Activated T-helper 1 cell treated with anti-CD3 and anti-CD28 coated beads, Interleukin-12 subunit alpha, Interleukin-12 subunit beta, Interleukin-2, Interleukin-4 antibody, amounts not matched to agents 30 ng/mL and 10 ng/mL and 1 ng/mL, durations not matched to agents 14 hours and 24 hours and 36 hours (primary cell): ENCODE data around the gene TPSD1. TPM values are rescaled to one million over a fixed set of nuclear protein-coding genes. Genes with fewer than 3 reads are reported as not detected.

Source experiments
- DNase-seq: peaks from one replicate; pipeline ENCODE4 v3.0.0; 2021; ENCODE audit warnings: low spot score
- H3K27ac Mint-ChIP-seq: one replicate; pipeline ENCODE4 v1.8.0; 2021; ENCODE audit warnings: mild to moderate bottlenecking, mixed read lengths
- H3K27me3 Mint-ChIP-seq: one replicate; pipeline ENCODE4 v1.8.0; 2022; ENCODE audit warnings: mild to moderate bottlenecking, moderate library complexity, mixed read lengths; ENCODE audit not compliant: insufficient read depth
- H3K36me3 Mint-ChIP-seq: one replicate; pipeline ENCODE4 v1.8.0; 2021; ENCODE audit warnings: low read depth, mixed read lengths
- H3K4me1 Mint-ChIP-seq: one replicate; pipeline ENCODE4 v1.8.0; 2021; ENCODE audit warnings: low read depth, mixed read lengths
- H3K4me3 Mint-ChIP-seq: one replicate; pipeline ENCODE4 v1.8.0; 2021; ENCODE audit warnings: mild to moderate bottlenecking, moderate library complexity, mixed read lengths
- H3K9me3 Mint-ChIP-seq: one replicate; pipeline ENCODE4 v1.8.0; 2021; ENCODE audit warnings: mixed read lengths
- intact Hi-C: fragments of 100-400 bp; cut with micrococcal nuclease; formaldehyde crosslinking; loops from one replicate; pipeline ENCODE4 v1.15.1; 2024
- total RNA-seq: library from RNA; stranded (reverse); gene quantifications from 2 replicates; pipeline ENCODE4 v1.2.3, GENCODE V29; 2022

Gene TPSD1
- total RNA-seq, 1 donor from 2014 or later: not detected

- Mint-ChIP-seq H3K27me3 (no peaks in the 10 kb centered on the region), H3K4me1 (no peaks in the 10 kb centered on the region), H3K36me3 (no peaks in the 10 kb centered on the region), H3K27ac (no peak overlapping the region), H3K4me3 (no peak overlapping the region), H3K9me3 (no peaks in the 10 kb centered on the region)
- no peak for DNase-seq
- intact Hi-C loops: no loop called here
These were observed 39.6 kb upstream of the TPSD1 start for GRCh38 chr16:1216296-1216619.

DNA sequence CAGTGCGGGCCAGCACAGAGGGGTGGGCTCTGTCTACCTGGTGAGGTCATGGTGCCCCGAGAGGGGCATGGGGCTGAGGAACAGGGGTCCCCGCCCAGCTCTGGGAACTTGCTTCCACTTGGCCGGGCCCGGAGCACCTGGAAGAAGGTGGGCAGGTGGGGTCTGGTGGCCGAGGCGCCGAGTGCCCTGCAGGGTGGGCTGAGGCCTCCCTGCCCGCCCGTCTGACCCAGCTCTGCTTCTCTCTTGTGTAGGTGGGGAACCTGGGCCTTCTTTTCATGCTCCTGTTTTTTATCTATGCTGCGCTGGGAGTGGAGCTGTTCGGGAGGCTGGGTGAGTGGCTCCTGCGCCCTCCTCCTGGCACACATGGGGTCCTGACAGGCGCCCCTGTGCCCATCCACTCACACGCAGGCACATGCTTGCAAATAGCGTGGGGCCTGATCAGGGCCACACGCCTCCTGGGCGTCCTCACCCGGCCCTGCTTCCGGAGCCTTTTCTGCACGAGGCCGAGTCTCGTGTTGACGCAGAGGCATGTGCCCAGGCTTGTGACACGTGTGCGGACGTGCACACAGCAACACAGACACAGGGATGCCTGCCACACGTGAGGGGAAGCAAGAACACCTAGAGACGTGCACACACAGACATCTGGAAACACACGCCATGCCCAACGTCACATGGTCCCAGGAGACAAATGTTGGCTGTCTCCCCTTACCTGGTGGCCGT is 39.0 kb upstream of the TPSD1 start:
- Mint-ChIP-seq H3K9me3 (no peaks in the 10 kb centered on the region), H3K4me1 (no peaks in the 10 kb centered on the region), H3K27ac (no peak overlapping the region), H3K36me3 (no peaks in the 10 kb centered on the region), H3K4me3 (no peak overlapping the region), H3K27me3 (no peaks in the 10 kb centered on the region)
- intact Hi-C loops: no loop called here
- no peak for DNase-seq

GRCh38 chr16:1217526-1217925 is 38.3 kb upstream of the TPSD1 start:
- Mint-ChIP-seq H3K36me3 (no peaks in the 10 kb centered on the region), H3K4me3 (no peak overlapping the region), H3K4me1 (no peaks in the 10 kb centered on the region), H3K9me3 (no peaks in the 10 kb centered on the region), H3K27me3 (no peaks in the 10 kb centered on the region), H3K27ac (no peak overlapping the region)
- DNase-seq: no peak
- intact Hi-C loops: no loop called here

DNA sequence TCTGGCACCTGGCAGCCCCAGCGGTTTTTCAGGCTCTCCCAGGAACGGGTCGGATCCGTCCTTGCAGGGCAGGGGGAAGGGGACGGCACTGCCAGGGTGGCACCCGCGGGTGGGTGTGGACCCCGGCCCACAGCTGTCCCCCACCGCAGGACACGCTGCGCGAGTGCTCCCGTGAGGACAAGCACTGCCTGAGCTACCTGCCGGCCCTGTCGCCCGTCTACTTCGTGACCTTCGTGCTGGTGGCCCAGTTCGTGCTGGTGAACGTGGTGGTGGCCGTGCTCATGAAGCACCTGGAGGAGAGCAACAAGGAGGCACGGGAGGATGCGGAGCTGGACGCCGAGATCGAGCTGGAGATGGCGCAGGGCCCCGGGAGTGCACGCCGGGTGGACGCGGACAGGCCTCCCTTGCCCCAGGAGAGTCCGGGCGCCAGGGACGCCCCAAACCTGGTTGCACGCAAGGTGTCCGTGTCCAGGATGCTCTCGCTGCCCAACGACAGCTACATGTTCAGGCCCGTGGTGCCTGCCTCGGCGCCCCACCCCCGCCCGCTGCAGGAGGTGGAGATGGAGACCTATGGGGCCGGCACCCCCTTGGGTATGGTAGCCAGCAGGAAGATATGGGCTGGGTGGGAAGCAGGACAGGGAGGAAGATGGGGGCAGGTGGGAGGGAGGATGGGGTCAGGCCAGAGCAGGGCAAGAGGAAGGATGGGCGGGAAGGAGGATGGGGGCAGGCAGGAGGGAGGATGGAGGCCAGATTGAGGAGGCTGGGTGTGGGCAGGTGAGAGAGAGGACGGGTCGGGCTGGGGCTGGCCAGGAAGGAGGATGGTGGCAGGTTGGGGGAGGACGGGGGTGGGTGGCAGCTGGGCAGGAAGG is 37.6 kb upstream of the TPSD1 start:
- intact Hi-C loops: no loop called here
- no peaks in the 10 kb centered on the region for H3K27me3 Mint-ChIP-seq
- no peak for DNase-seq
- H3K27ac Mint-ChIP-seq: no peak overlapping the region
- H3K4me3 Mint-ChIP-seq: no peak overlapping the region
- H3K4me1 Mint-ChIP-seq: no peaks in the 10 kb centered on the region
- H3K9me3 Mint-ChIP-seq: no peaks in the 10 kb centered on the region
- H3K36me3 Mint-ChIP-seq: no peaks in the 10 kb centered on the region

GRCh38 chr16:1218930-1219611 is 36.8 kb upstream of the TPSD1 start:
- intact Hi-C loops: no loop called here
- Mint-ChIP-seq H3K27ac (no peak overlapping the region), H3K4me3 (no peak overlapping the region)

GRCh38 chr16:1220098-1220728 is 35.7 kb upstream of the TPSD1 start:
- H3K4me1 Mint-ChIP-seq: no peaks in the 10 kb centered on the region
- no peak for DNase-seq
- no peaks in the 10 kb centered on the region for H3K36me3 Mint-ChIP-seq
- H3K9me3 Mint-ChIP-seq: no peaks in the 10 kb centered on the region
- H3K27ac Mint-ChIP-seq: no peak overlapping the region
- H3K4me3 Mint-ChIP-seq: no peak overlapping the region
- no peaks in the 10 kb centered on the region for H3K27me3 Mint-ChIP-seq
- intact Hi-C loops: no loop called here

More at GRCh38 chr16:1218930-1219611, 36.8 kb upstream of the TPSD1 start:
- no peak for DNase-seq
- Mint-ChIP-seq H3K9me3 (no peaks in the 10 kb centered on the region), H3K27me3 (no peaks in the 10 kb centered on the region), H3K36me3 (no peaks in the 10 kb centered on the region), H3K4me1 (no peaks in the 10 kb centered on the region)

DNA sequence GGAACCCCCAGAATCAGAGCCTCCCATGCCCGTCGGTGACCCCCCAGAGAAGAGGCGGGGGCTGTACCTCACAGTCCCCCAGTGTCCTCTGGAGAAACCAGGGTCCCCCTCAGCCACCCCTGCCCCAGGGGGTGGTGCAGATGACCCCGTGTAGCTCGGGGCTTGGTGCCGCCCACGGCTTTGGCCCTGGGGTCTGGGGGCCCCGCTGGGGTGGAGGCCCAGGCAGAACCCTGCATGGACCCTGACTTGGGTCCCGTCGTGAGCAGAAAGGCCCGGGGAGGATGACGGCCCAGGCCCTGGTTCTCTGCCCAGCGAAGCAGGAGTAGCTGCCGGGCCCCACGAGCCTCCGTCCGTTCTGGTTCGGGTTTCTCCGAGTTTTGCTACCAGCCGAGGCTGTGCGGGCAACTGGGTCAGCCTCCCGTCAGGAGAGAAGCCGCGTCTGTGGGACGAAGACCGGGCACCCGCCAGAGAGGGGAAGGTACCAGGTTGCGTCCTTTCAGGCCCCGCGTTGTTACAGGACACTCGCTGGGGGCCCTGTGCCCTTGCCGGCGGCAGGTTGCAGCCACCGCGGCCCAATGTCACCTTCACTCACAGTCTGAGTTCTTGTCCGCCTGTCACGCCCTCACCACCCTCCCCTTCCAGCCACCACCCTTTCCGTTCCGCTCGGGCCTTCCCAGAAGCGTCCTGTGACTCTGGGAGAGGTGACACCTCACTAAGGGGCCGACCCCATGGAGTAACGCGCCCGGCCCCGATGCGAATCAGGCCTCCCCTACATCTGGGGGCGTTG is 34.8 kb upstream of the TPSD1 start:
- no peaks in the 10 kb centered on the region for H3K36me3 Mint-ChIP-seq
- no peaks in the 10 kb centered on the region for H3K4me1 Mint-ChIP-seq
- H3K27ac Mint-ChIP-seq: no peak overlapping the region
- H3K27me3 Mint-ChIP-seq: no peaks in the 10 kb centered on the region
- intact Hi-C loops: no loop called here
- H3K4me3 Mint-ChIP-seq: no peak overlapping the region
- H3K9me3 Mint-ChIP-seq: no peaks in the 10 kb centered on the region
- no peak for DNase-seq

DNA sequence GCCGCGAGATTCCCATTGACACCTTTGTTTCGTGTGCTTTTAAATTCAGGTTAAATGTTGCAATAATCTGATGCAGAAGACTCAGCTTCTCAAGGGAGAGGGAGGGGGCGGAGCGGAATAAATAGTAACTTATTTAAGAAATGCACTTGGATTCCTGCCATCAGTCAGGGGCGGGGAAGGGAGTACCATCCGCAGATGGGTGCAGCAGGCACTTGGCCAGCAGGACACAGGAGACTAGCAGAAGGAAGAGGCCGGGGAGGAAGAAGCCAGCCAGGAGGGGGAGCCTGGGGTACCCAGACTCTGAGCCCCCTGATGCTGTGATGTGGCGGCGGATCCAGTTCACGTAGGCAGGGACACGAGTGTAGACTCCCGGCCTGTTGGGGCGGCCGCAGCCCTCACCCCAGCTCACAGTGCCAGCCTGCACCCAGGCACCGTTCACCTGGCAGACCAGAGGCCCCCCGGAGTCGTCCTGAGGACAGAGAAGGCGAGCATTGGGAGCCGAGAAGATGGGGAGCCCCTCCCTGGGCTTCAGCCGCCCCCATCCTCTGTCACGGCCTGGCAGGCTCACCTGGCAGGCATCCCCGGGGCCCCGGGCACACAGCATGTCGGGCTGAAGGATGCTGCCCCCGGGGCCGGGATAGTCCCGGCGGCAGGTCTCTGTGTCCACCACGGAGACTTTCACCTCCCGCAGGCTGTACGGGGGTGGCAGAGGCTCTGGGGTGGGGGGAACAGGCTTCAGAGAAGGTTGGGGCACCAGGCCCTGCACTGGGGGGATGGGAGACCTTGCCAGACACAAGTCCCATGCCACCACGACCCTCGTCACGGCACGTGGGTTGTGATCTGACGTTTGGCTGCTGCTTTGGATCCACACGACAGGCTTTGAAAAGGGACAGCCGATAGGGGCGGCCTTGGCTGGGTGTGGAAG is 34.0 kb upstream of the TPSD1 start:
- intact Hi-C loops: no loop called here
- no peak for DNase-seq
- no peaks in the 10 kb centered on the region for H3K9me3 Mint-ChIP-seq
- no peak overlapping the region for H3K27ac Mint-ChIP-seq
- no peak overlapping the region for H3K4me3 Mint-ChIP-seq
- H3K27me3 Mint-ChIP-seq: no peaks in the 10 kb centered on the region
- H3K4me1 Mint-ChIP-seq: no peaks in the 10 kb centered on the region
- no peaks in the 10 kb centered on the region for H3K36me3 Mint-ChIP-seq

GRCh38 chr16:1222553-1223354 is 33.1 kb upstream of the TPSD1 start:
- no peak for DNase-seq
- intact Hi-C loops: no loop called here
- Mint-ChIP-seq H3K9me3 (no peaks in the 10 kb centered on the region), H3K4me3 (no peak overlapping the region), H3K4me1 (no peaks in the 10 kb centered on the region), H3K27ac (no peak overlapping the region), H3K27me3 (no peaks in the 10 kb centered on the region), H3K36me3 (no peaks in the 10 kb centered on the region)

- no peaks in the 10 kb centered on the region for H3K9me3 Mint-ChIP-seq
- H3K27me3 Mint-ChIP-seq: no peaks in the 10 kb centered on the region
- no peak overlapping the region for H3K27ac Mint-ChIP-seq
- no peak for DNase-seq
- H3K36me3 Mint-ChIP-seq: no peaks in the 10 kb centered on the region
- H3K4me1 Mint-ChIP-seq: no peaks in the 10 kb centered on the region
- intact Hi-C loops: no loop called here
- no peak overlapping the region for H3K4me3 Mint-ChIP-seq
These were observed 32.3 kb upstream of the TPSD1 start for GRCh38 chr16:1223355-1224214.
